Measurements from ENCODE around the gene PHLDA3. TPM values are rescaled to one million over a fixed set of nuclear protein-coding genes. Genes with fewer than 3 reads are reported as not detected.
A peak's percentile ranks its signal among the peaks of the same experiment; 100 is the strongest.

The PHLDA3 gene
- total and polyA plus RNA-seq, 2 donors (not counting 1 experiment from before 2014, with no cell fraction given) = 26.5 to 141 TPM

- Histone ChIP-seq H3K9ac (ENCODE audit: insufficient read depth, low read length) (peak overlapping the region; percentile 60), H3K4me2 (ENCODE audit: extremely low read depth, insufficient read depth, low read length) (peak overlapping the region; percentile 83), H3K27me3 (ENCODE audit: control insufficient read depth, insufficient read depth, low read length) (no peaks in the 10 kb centered on the region), H2AFZ (ENCODE audit: low read length) (no peak overlapping the region), H3K27ac (ENCODE audit: insufficient read depth, low read length) (peak overlapping the region; percentile 98), H3K36me3 (ENCODE audit: control insufficient read depth, insufficient read depth, low read length) (peaks cover 19% of the 10 kb centered on the region), H3K4me3 (replicated peaks in 1 of 4; ENCODE audit: control extremely low read depth in 1 of 4, insufficient read depth in 1 of 4, low read depth in 3 of 4, low read length in 4 of 4) (peak overlapping the region in 2 of 4 experiments; percentile 8 to 13), H4K20me1 (ENCODE audit: control insufficient read depth, extremely low read depth, insufficient read depth, low read length) (no peaks in the 10 kb centered on the region), H3K4me1 (ENCODE audit: control insufficient read depth, extremely low read depth, insufficient read depth, low read length) (peaks cover 36% of the 10 kb centered on the region), H3K9me3 (ENCODE audit: control insufficient read depth, insufficient read depth, low read depth, low read length) (no peaks in the 10 kb centered on the region), H3K79me2 (ENCODE audit: control insufficient read depth, insufficient read depth, low read length) (peaks cover 19% of the 10 kb centered on the region)
- DNase-seq (ENCODE audit: low read depth in 2 of 2) = peak; percentile 99
- no peak for TF ChIP-seq EZH2 (IDR thresholded peaks at IDR 0.05; ENCODE audit: low read length, missing control alignments)
- TF ChIP-seq, protein P1, sequence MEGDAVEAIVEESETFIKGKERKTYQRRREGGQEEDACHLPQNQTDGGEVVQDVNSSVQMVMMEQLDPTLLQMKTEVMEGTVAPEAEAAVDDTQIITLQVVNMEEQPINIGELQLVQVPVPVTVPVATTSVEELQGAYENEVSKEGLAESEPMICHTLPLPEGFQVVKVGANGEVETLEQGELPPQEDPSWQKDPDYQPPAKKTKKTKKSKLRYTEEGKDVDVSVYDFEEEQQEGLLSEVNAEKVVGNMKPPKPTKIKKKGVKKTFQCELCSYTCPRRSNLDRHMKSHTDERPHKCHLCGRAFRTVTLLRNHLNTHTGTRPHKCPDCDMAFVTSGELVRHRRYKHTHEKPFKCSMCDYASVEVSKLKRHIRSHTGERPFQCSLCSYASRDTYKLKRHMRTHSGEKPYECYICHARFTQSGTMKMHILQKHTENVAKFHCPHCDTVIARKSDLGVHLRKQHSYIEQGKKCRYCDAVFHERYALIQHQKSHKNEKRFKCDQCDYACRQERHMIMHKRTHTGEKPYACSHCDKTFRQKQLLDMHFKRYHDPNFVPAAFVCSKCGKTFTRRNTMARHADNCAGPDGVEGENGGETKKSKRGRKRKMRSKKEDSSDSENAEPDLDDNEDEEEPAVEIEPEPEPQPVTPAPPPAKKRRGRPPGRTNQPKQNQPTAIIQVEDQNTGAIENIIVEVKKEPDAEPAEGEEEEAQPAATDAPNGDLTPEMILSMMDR (conservative IDR thresholded peaks at IDR 0.05 in 1 of 2, IDR thresholded peaks at IDR 0.05 in 1 of 2; ENCODE audit: low read depth in 1 of 2, low read length in 2 of 2) = no peak
These were observed 7.1 kb downstream of the PHLDA3 start for GRCh38 chr1:201461645-201462441.

DNA sequence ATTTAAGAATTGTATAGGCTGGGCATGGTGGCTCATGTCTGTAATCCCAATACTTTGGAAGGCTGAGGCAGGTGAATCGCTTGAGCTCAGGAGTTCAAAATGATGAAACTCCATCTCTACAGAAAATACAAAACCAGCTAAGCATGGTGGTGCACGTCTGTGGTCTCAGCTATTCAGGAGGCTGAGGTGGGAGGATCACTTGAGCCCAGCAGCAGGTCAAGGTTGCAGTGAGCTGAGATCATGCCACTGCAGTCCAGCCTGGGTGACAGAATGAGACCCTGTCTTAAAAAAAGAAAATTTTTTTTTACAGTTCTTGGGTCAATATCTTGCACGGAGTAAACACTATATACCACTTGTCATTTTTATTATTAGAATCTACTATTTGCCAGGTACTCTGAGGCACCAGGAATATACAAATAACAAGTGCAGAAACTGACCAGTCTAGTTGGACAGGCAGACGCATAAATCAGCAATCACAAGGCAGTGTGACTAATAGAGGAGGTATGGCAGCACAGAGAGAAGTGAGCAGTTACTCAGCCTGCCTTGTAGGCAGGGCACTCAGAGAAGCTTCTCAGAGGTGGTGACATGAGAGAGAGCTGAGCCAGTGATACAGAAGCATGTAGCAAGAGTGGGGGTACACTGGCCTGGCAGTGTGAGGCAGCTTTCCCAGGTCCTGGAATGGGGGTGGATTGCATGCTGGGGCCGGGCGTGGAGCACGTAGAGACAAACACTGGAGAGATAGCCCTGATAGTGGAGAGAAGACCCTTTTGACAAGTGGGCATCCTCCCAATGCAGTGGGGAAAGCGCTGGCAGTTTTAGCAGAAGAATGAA, 8.0 kb downstream of the PHLDA3 start:
- Histone ChIP-seq H3K9me3 (ENCODE audit: control insufficient read depth, insufficient read depth, low read depth, low read length) (no peaks in the 10 kb centered on the region), H3K4me2 (ENCODE audit: extremely low read depth, insufficient read depth, low read length) (peak overlapping the region; percentile 83), H3K27ac (ENCODE audit: insufficient read depth, low read length) (peak overlapping the region; percentile 98), H3K4me3 (replicated peaks in 1 of 4; ENCODE audit: control extremely low read depth in 1 of 4, insufficient read depth in 1 of 4, low read depth in 3 of 4, low read length in 4 of 4) (peak overlapping the region in 2 of 4 experiments; percentile 8 to 13), H3K79me2 (ENCODE audit: control insufficient read depth, insufficient read depth, low read length) (peaks cover 11% of the 10 kb centered on the region), H2AFZ (ENCODE audit: low read length) (no peak overlapping the region), H3K36me3 (ENCODE audit: control insufficient read depth, insufficient read depth, low read length) (peaks cover 16% of the 10 kb centered on the region), H4K20me1 (ENCODE audit: control insufficient read depth, extremely low read depth, insufficient read depth, low read length) (no peaks in the 10 kb centered on the region), H3K4me1 (ENCODE audit: control insufficient read depth, extremely low read depth, insufficient read depth, low read length) (peaks cover 41% of the 10 kb centered on the region), H3K27me3 (ENCODE audit: control insufficient read depth, insufficient read depth, low read length) (no peaks in the 10 kb centered on the region), H3K9ac (ENCODE audit: insufficient read depth, low read length) (peak overlapping the region; percentile 60)
- no peak for TF ChIP-seq EZH2 (IDR thresholded peaks at IDR 0.05; ENCODE audit: low read length, missing control alignments)
- TF ChIP-seq, protein P1 (conservative IDR thresholded peaks at IDR 0.05 in 1 of 2, IDR thresholded peaks at IDR 0.05 in 1 of 2; ENCODE audit: low read depth in 1 of 2, low read length in 2 of 2) = no peak
- DNase-seq (ENCODE audit: low read depth in 2 of 2) = peak; percentile 95 to 98

- no peak for TF ChIP-seq EZH2 (IDR thresholded peaks at IDR 0.05; ENCODE audit: low read length, missing control alignments)
- TF ChIP-seq, protein P1 (conservative IDR thresholded peaks at IDR 0.05 in 1 of 2, IDR thresholded peaks at IDR 0.05 in 1 of 2; ENCODE audit: low read depth in 1 of 2, low read length in 2 of 2) = no peak
- H3K79me2 ChIP-seq (ENCODE audit: control insufficient read depth, insufficient read depth, low read length) = no peaks in the 10 kb centered on the region
- H3K4me2 ChIP-seq (ENCODE audit: extremely low read depth, insufficient read depth, low read length) = no peak overlapping the region
These were observed 9.2 kb downstream of the PHLDA3 start for GRCh38 chr1:201459775-201460174.

More at GRCh38 chr1:201459775-201460174, 9.2 kb downstream of the PHLDA3 start:
- no peak for DNase-seq (ENCODE audit: low read depth in 2 of 2)
- Histone ChIP-seq H3K4me3 (replicated peaks in 1 of 4; ENCODE audit: control extremely low read depth in 1 of 4, insufficient read depth in 1 of 4, low read depth in 3 of 4, low read length in 4 of 4) (no peak overlapping the region), H3K9me3 (ENCODE audit: control insufficient read depth, insufficient read depth, low read depth, low read length) (no peaks in the 10 kb centered on the region), H4K20me1 (ENCODE audit: control insufficient read depth, extremely low read depth, insufficient read depth, low read length) (no peaks in the 10 kb centered on the region), H3K4me1 (ENCODE audit: control insufficient read depth, extremely low read depth, insufficient read depth, low read length) (peaks cover 44% of the 10 kb centered on the region), H2AFZ (ENCODE audit: low read length) (no peak overlapping the region), H3K9ac (ENCODE audit: insufficient read depth, low read length) (no peak overlapping the region), H3K27me3 (ENCODE audit: control insufficient read depth, insufficient read depth, low read length) (no peaks in the 10 kb centered on the region), H3K27ac (ENCODE audit: insufficient read depth, low read length) (no peak overlapping the region), H3K36me3 (ENCODE audit: control insufficient read depth, insufficient read depth, low read length) (peaks cover 5% of the 10 kb centered on the region)

All from fibroblast of lung (primary cell).